ENCODE data around the gene PSMB3. TPM values are rescaled to one million over a fixed set of nuclear protein-coding genes. Genes with fewer than 3 reads are reported as not detected.
A peak's percentile ranks its signal among the peaks of the same experiment; 100 is the strongest.

Gene PSMB3
- total and polyA plus RNA-seq, 2 experiments from 2014 or later = 166 to 379 TPM

- no peak for TF ChIP-seq CTCF (IDR thresholded peaks at IDR 0.05; ENCODE audit: low read depth, low read length)
- DNase-seq (ENCODE audit: low read depth in 1 of 2, low spot score in 1 of 2) = no peak
- Histone ChIP-seq H3K9me3 (ENCODE audit: low read depth) (no peaks in the 10 kb centered on the region), H3K4me3 (no peak overlapping the region), H3K27ac (no peak overlapping the region), H3K36me3 (no peaks in the 10 kb centered on the region), H3K4me1 (ENCODE audit: low read depth) (no peaks in the 10 kb centered on the region), H3K27me3 (no peaks in the 10 kb centered on the region)
Measured at GRCh38 chr17:38727736-38728135, 24.8 kb upstream of the PSMB3 start.

- H3K4me3 ChIP-seq = no peak overlapping the region
- no peak for DNase-seq (ENCODE audit: low read depth in 1 of 2, low spot score in 1 of 2)
Measured at GRCh38 chr17:38728290-38728831, 24.2 kb upstream of the PSMB3 start.

GRCh38 chr17:38729368-38729885 is 23.1 kb upstream of the PSMB3 start:
- H3K4me1 ChIP-seq (ENCODE audit: low read depth) = no peaks in the 10 kb centered on the region
- no peak for DNase-seq (ENCODE audit: low read depth in 1 of 2, low spot score in 1 of 2)
- H3K27ac ChIP-seq = no peak overlapping the region

More at GRCh38 chr17:38728290-38728831, 24.2 kb upstream of the PSMB3 start:
- Histone ChIP-seq H3K9me3 (ENCODE audit: low read depth) (no peaks in the 10 kb centered on the region), H3K27ac (no peak overlapping the region), H3K4me1 (ENCODE audit: low read depth) (no peaks in the 10 kb centered on the region), H3K27me3 (no peaks in the 10 kb centered on the region), H3K36me3 (no peaks in the 10 kb centered on the region)
- TF ChIP-seq CTCF (IDR thresholded peaks at IDR 0.05; ENCODE audit: low read depth, low read length) = no peak

GRCh38 chr17:38729886-38730525 is 22.5 kb upstream of the PSMB3 start, which contains the start of gene CISD3:
TSS of gene CISD3 (plus strand) at chr17:38730341. CDS start at chr17:38730359, 18 bp downstream.
- peak; percentile 45 for TF ChIP-seq CTCF (IDR thresholded peaks at IDR 0.05; ENCODE audit: low read depth, low read length)
- Histone ChIP-seq H3K36me3 (no peaks in the 10 kb centered on the region), H3K27me3 (no peaks in the 10 kb centered on the region), H3K4me1 (ENCODE audit: low read depth) (no peaks in the 10 kb centered on the region), H3K9me3 (ENCODE audit: low read depth) (no peaks in the 10 kb centered on the region), H3K4me3 (peak within 1 kb of the TSS; percentile 35), H3K27ac (no peak within 1 kb of the TSS)
- peak; percentile 90 to 92 for DNase-seq (ENCODE audit: low read depth in 1 of 2, low spot score in 1 of 2)

More at GRCh38 chr17:38729368-38729885, 23.1 kb upstream of the PSMB3 start:
- peak overlapping the region; percentile 34 for H3K4me3 ChIP-seq
- no peaks in the 10 kb centered on the region for H3K27me3 ChIP-seq
- no peaks in the 10 kb centered on the region for H3K36me3 ChIP-seq
- H3K9me3 ChIP-seq (ENCODE audit: low read depth) = no peaks in the 10 kb centered on the region
- TF ChIP-seq CTCF (IDR thresholded peaks at IDR 0.05; ENCODE audit: low read depth, low read length) = no peak

GRCh38 chr17:38730526-38731379 is 21.8 kb upstream of the PSMB3 start:
- Histone ChIP-seq H3K4me3 (peak overlapping the region; percentile 35), H3K27ac (no peak overlapping the region), H3K27me3 (no peaks in the 10 kb centered on the region), H3K9me3 (ENCODE audit: low read depth) (no peaks in the 10 kb centered on the region), H3K36me3 (no peaks in the 10 kb centered on the region), H3K4me1 (ENCODE audit: low read depth) (no peaks in the 10 kb centered on the region)
- TF ChIP-seq CTCF (IDR thresholded peaks at IDR 0.05; ENCODE audit: low read depth, low read length) = no peak
- DNase-seq (ENCODE audit: low read depth in 1 of 2, low spot score in 1 of 2) = peak; percentile 47 to 70

Data from cardiac muscle cell (in vitro differentiated cells and primary cell).